Activated CD8-positive, alpha-beta memory T cell treated with anti-CD3 and anti-CD28 coated beads for 36 hours (primary cell): ENCODE results near the gene HTRA3. TPM values are rescaled to one million over a fixed set of nuclear protein-coding genes. Genes with fewer than 3 reads are reported as not detected.

Source experiments
- CTCF ChIA-PET: fragments of 350-600 bp; sonication (Branson Sonifier 250); formaldehyde crosslinking; loops from one replicate; lab custom pipeline; 2021; ENCODE audit warnings: antibody characterized with exemption; lab: Charles Lee
- POLR2A ChIA-PET: fragments of 350-600 bp; sonication (Branson Sonifier 250); formaldehyde crosslinking; loops from one replicate; lab custom pipeline; 2021; ENCODE audit warnings: antibody characterized with exemption; lab: Charles Lee
- total RNA-seq, 2 experiments: library from RNA; stranded (reverse); gene quantifications; one replicate each; pipeline ENCODE4 v1.2.3, GENCODE V29; 2021

The HTRA3 gene
- total RNA-seq, 2 experiments from 2014 or later, result not detected

GRCh38 chr4:8260656-8261111 is 8.9 kb upstream of the HTRA3 start:
- CTCF ChIA-PET, result no interaction called here
- POLR2A ChIA-PET, result no interaction called here

- CTCF ChIA-PET, result no interaction called here
- POLR2A ChIA-PET, result no interaction called here
Observed at GRCh38 chr4:8261851-8262535, 7.6 kb upstream of the HTRA3 start.

GRCh38 chr4:8262637-8263322 is 6.8 kb upstream of the HTRA3 start:
- POLR2A ChIA-PET, result no interaction called here
- CTCF ChIA-PET, result no interaction called here

GRCh38 chr4:8263397-8263796 is 6.2 kb upstream of the HTRA3 start:
- POLR2A ChIA-PET, result no interaction called here
- CTCF ChIA-PET, result no interaction called here

- ChIA-PET POLR2A (no interaction called here), CTCF (no interaction called here)
Observed at GRCh38 chr4:8264106-8264505, 5.4 kb upstream of the HTRA3 start.

- ChIA-PET POLR2A (no interaction called here), CTCF (no interaction called here)
Observed at GRCh38 chr4:8265171-8265929, 4.2 kb upstream of the HTRA3 start.

- POLR2A ChIA-PET, result no interaction called here
- CTCF ChIA-PET, result interaction anchor here (1.1 kb wide), 1 partner anchor 26 kb away, joined by 3 read pairs; no protein-coding TSS in a partner anchor
Observed at GRCh38 chr4:8266088-8266487, 3.5 kb upstream of the HTRA3 start.

- CTCF ChIA-PET, result interaction anchor here (1.1 kb wide), 1 partner anchor 26 kb away, joined by 3 read pairs; no protein-coding TSS in a partner anchor
- POLR2A ChIA-PET, result no interaction called here
Observed at GRCh38 chr4:8266508-8266907, 3.0 kb upstream of the HTRA3 start.

- ChIA-PET CTCF (interaction anchor here (0.7 to 1.1 kb wide), 2 partner anchors 24 to 27 kb away, joined by 3 read pairs; no protein-coding TSS in a partner anchor), POLR2A (no interaction called here)
Observed at GRCh38 chr4:8267077-8267476, 2.5 kb upstream of the HTRA3 start.

- CTCF ChIA-PET, result no interaction called here
- POLR2A ChIA-PET, result no interaction called here
Observed at GRCh38 chr4:8268211-8268610, 1.3 kb upstream of the HTRA3 start.

GRCh38 chr4:8268901-8269534 is 536 bp upstream of the HTRA3 start:
- ChIA-PET POLR2A (no interaction called here), CTCF (no interaction called here)

- POLR2A ChIA-PET, result no interaction called here
- CTCF ChIA-PET, result no interaction called here
Observed at GRCh38 chr4:8270418-8270771, 841 bp downstream of the HTRA3 start.

- ChIA-PET CTCF (interaction anchor here (1.0 kb wide), 1 partner anchor 29 kb away, joined by 3 read pairs; no protein-coding TSS in a partner anchor), POLR2A (no interaction called here)
Observed at GRCh38 chr4:8270912-8271815, 1.6 kb downstream of the HTRA3 start.

- ChIA-PET POLR2A (no interaction called here), CTCF (interaction anchor here (1.0 to 1.2 kb wide), 2 partner anchors 29 to 170 kb away, joined by 3 to 4 read pairs; no protein-coding TSS in a partner anchor)
Observed at GRCh38 chr4:8271821-8272220, 2.3 kb downstream of the HTRA3 start.

- ChIA-PET POLR2A (no interaction called here), CTCF (interaction anchor here (1.2 kb wide), 1 partner anchor 169 kb away, joined by 4 read pairs; no protein-coding TSS in a partner anchor)
Observed at GRCh38 chr4:8272472-8273428, 3.2 kb downstream of the HTRA3 start.

GRCh38 chr4:8273450-8273849 is 3.9 kb downstream of the HTRA3 start:
- ChIA-PET POLR2A (no interaction called here), CTCF (no interaction called here)

- ChIA-PET POLR2A (no interaction called here), CTCF (no interaction called here)
Observed at GRCh38 chr4:8274066-8274652, 4.6 kb downstream of the HTRA3 start.
